C4-2B (cell line): Measurements from ENCODE around the gene LNPEP.

Experiments
- ZFX ChIP-seq: fragments of 450-650 bp; IDR thresholded peaks from 2 replicates; pipeline ENCODE4 v1.6.1; 2017
- TF ChIP-seq, protein P1 (sequence below): fragments of 450-650 bp; conservative IDR thresholded peaks from 2 replicates; pipeline ENCODE4 v1.5.1; 2017; ENCODE audit warnings: mild to moderate bottlenecking

- TF ChIP-seq, protein P1, sequence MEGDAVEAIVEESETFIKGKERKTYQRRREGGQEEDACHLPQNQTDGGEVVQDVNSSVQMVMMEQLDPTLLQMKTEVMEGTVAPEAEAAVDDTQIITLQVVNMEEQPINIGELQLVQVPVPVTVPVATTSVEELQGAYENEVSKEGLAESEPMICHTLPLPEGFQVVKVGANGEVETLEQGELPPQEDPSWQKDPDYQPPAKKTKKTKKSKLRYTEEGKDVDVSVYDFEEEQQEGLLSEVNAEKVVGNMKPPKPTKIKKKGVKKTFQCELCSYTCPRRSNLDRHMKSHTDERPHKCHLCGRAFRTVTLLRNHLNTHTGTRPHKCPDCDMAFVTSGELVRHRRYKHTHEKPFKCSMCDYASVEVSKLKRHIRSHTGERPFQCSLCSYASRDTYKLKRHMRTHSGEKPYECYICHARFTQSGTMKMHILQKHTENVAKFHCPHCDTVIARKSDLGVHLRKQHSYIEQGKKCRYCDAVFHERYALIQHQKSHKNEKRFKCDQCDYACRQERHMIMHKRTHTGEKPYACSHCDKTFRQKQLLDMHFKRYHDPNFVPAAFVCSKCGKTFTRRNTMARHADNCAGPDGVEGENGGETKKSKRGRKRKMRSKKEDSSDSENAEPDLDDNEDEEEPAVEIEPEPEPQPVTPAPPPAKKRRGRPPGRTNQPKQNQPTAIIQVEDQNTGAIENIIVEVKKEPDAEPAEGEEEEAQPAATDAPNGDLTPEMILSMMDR: no peak
- TF ChIP-seq ZFX: no peak
Measured at GRCh38 chr5:96943799-96944198, 7.9 kb downstream of the LNPEP start.
